WTC11 (cell line): Measurements from ENCODE around the gene KCNG3. TPM values are rescaled to one million over a fixed set of nuclear protein-coding genes. Genes with fewer than 3 reads are reported as not detected.

ENCODE experiments used
- ATAC-seq: fragments of 200-7000 bp; cut with Tn5 transposase; 2 replicates; pipeline ENCODE4 v1.10.0; 2021; ENCODE audit warnings: mild to moderate bottlenecking, moderate library complexity
- CTCF ChIA-PET: fragments of 300-600 bp; sonication (Branson Sonifier 250); formaldehyde crosslinking; loops from one replicate; lab custom pipeline; 2021; ENCODE audit warnings: antibody characterized with exemption; lab: Charles Lee
- POLR2A ChIA-PET: fragments of 350-600 bp; sonication (Branson Sonifier 250); formaldehyde crosslinking; loops from one replicate; lab custom pipeline; 2021; ENCODE audit warnings: antibody characterized with exemption; lab: Charles Lee
- DNase-seq: peaks from one replicate; pipeline ENCODE4 v3.0.0; 2021; ENCODE audit warnings: low spot score
- H3K27ac Mint-ChIP-seq: 2 replicates; pipeline ENCODE4 v1.8.0; 2021; ENCODE audit warnings: mixed read lengths
- H3K27me3 Mint-ChIP-seq: 2 replicates; pipeline ENCODE4 v1.8.0; 2021; ENCODE audit warnings: low read depth, mild to moderate bottlenecking, moderate library complexity, mixed read lengths
- H3K36me3 Mint-ChIP-seq: 2 replicates; pipeline ENCODE4 v1.8.0; 2021; ENCODE audit warnings: mixed read lengths
- H3K4me1 Mint-ChIP-seq: 2 replicates; pipeline ENCODE4 v1.8.0; 2022; ENCODE audit warnings: mixed read lengths
- H3K4me3 Mint-ChIP-seq: 2 replicates; pipeline ENCODE4 v1.8.0; 2021; ENCODE audit warnings: mild to moderate bottlenecking, moderate library complexity, mixed read lengths
- H3K9me3 Mint-ChIP-seq: 2 replicates; pipeline ENCODE4 v1.8.0; 2021; ENCODE audit warnings: mixed read lengths
- ELF4 ChIP-seq: sonication (generic); formaldehyde crosslinking; IDR thresholded peaks from 2 replicates; pipeline ENCODE4 v1.8.1; 2022; ENCODE audit warnings: low read depth, mild to moderate bottlenecking, moderate library complexity, missing genetic modification reagents
- EMX1 ChIP-seq: fragments of 250-450 bp; sonication (Bioruptor Pico); IDR thresholded peaks from 2 replicates; pipeline ENCODE4 v1.8.0; 2021; ENCODE audit warnings: mild to moderate bottlenecking
- FOXJ3 ChIP-seq: sonication (generic); formaldehyde crosslinking; IDR thresholded peaks from 2 replicates; pipeline ENCODE4 v1.9.0; 2021; ENCODE audit warnings: missing genetic modification reagents, mild to moderate bottlenecking, borderline replicate concordance
- HMGA2 ChIP-seq: fragments of 250-450 bp; sonication (Bioruptor Pico); IDR thresholded peaks from 2 replicates; pipeline ENCODE4 v1.4.0; 2021; ENCODE audit warnings: mild to moderate bottlenecking, moderate library complexity
- JUN ChIP-seq: sonication (generic); formaldehyde crosslinking; IDR thresholded peaks from 2 replicates; pipeline ENCODE4 v1.8.0; 2023; ENCODE audit warnings: mild to moderate bottlenecking, missing genetic modification reagents
- MYBL2 ChIP-seq: sonication (generic); formaldehyde crosslinking; IDR thresholded peaks from 2 replicates; pipeline ENCODE4 v1.8.1; 2023; ENCODE audit warnings: mild to moderate bottlenecking, moderate library complexity, missing genetic modification reagents
- NFE2L1 ChIP-seq: sonication (generic); formaldehyde crosslinking; IDR thresholded peaks from 2 replicates; pipeline ENCODE4 v1.8.1; 2023; ENCODE audit warnings: missing genetic modification reagents
- NR1H2 ChIP-seq: sonication (generic); formaldehyde crosslinking; IDR thresholded peaks from 2 replicates; pipeline ENCODE4 v1.9.0; 2021; ENCODE audit warnings: mild to moderate bottlenecking, moderate library complexity, missing genetic modification reagents
- PRRX2 ChIP-seq: fragments of 250-450 bp; sonication (Bioruptor Pico); IDR thresholded peaks from 2 replicates; pipeline ENCODE4 v1.8.0; 2021; ENCODE audit warnings: mild to moderate bottlenecking
- RORB ChIP-seq: fragments of 250-450 bp; sonication (Bioruptor Pico); IDR thresholded peaks from 2 replicates; pipeline ENCODE4 v1.9.0; 2021; ENCODE audit warnings: mild to moderate bottlenecking
- TP53 ChIP-seq: sonication (generic); formaldehyde crosslinking; IDR thresholded peaks from 2 replicates; pipeline ENCODE4 v1.8.1; 2023; ENCODE audit warnings: mild to moderate bottlenecking, missing genetic modification reagents
- ZBTB21 ChIP-seq: sonication (generic); formaldehyde crosslinking; IDR thresholded peaks from 2 replicates; pipeline ENCODE4 v1.8.1; 2023; ENCODE audit warnings: mild to moderate bottlenecking, missing genetic modification reagents, borderline replicate concordance
- ZNF232 ChIP-seq: sonication (generic); formaldehyde crosslinking; IDR thresholded peaks from 2 replicates; pipeline ENCODE4 v1.8.0; 2022; ENCODE audit warnings: mild to moderate bottlenecking, missing genetic modification reagents
- ZNF263 ChIP-seq: sonication (generic); formaldehyde crosslinking; IDR thresholded peaks from 2 replicates; pipeline ENCODE4 v1.8.1; 2022; ENCODE audit warnings: low read depth, mild to moderate bottlenecking, moderate library complexity, missing genetic modification reagents
- ZNF423 ChIP-seq: fragments of 250-450 bp; sonication (Bioruptor Pico); IDR thresholded peaks from 2 replicates; pipeline ENCODE4 v2.1.2; 2022; ENCODE audit warnings: mild to moderate bottlenecking, moderate library complexity
- ZNF671 ChIP-seq: fragments of 250-450 bp; sonication (Bioruptor Pico); IDR thresholded peaks from 2 replicates; pipeline ENCODE4 v1.8.0; 2021; ENCODE audit warnings: mild to moderate bottlenecking
- total RNA-seq: library from RNA; stranded (reverse); gene quantifications from 3 replicates; pipeline ENCODE4 v1.2.3, GENCODE V29; 2021
- TF ChIP-seq, protein P1 (sequence below): sonication (generic); formaldehyde crosslinking; IDR thresholded peaks from 2 replicates; pipeline ENCODE4 v1.8.0; 2022; ENCODE audit warnings: mild to moderate bottlenecking, missing genetic modification reagents
- TF ChIP-seq, protein P2 (sequence below): sonication (generic); formaldehyde crosslinking; conservative IDR thresholded peaks from 2 replicates; pipeline ENCODE4 v1.8.1; 2023; ENCODE audit warnings: mild to moderate bottlenecking, low read depth, missing genetic modification reagents, moderate library complexity
- TF ChIP-seq, protein P3 (sequence below): sonication (generic); formaldehyde crosslinking; IDR thresholded peaks from 2 replicates; pipeline ENCODE4 v1.8.0; 2022; ENCODE audit warnings: missing genetic modification reagents
- TF ChIP-seq, protein P4 (sequence below): sonication (generic); formaldehyde crosslinking; IDR thresholded peaks from 2 replicates; pipeline ENCODE4 v1.8.1; 2022; ENCODE audit warnings: mild to moderate bottlenecking, moderate library complexity, missing genetic modification reagents
- TF ChIP-seq, protein P5 (sequence below): fragments of 250-450 bp; sonication (Bioruptor Pico); IDR thresholded peaks from 2 replicates; pipeline ENCODE4 v1.8.0; 2021; ENCODE audit warnings: mild to moderate bottlenecking
- TF ChIP-seq, protein P6 (sequence below): sonication (generic); formaldehyde crosslinking; conservative IDR thresholded peaks from 2 replicates; pipeline ENCODE4 v1.8.1; 2022; ENCODE audit warnings: mild to moderate bottlenecking, missing genetic modification reagents
- TF ChIP-seq, protein P7 (sequence below): sonication (generic); formaldehyde crosslinking; IDR thresholded peaks from 2 replicates; pipeline ENCODE4 v1.8.0; 2023; ENCODE audit warnings: missing genetic modification reagents, mild to moderate bottlenecking, borderline replicate concordance

The KCNG3 gene
- total RNA-seq, 1 experiment from 2014 or later, result 15.5 TPM

DNA sequence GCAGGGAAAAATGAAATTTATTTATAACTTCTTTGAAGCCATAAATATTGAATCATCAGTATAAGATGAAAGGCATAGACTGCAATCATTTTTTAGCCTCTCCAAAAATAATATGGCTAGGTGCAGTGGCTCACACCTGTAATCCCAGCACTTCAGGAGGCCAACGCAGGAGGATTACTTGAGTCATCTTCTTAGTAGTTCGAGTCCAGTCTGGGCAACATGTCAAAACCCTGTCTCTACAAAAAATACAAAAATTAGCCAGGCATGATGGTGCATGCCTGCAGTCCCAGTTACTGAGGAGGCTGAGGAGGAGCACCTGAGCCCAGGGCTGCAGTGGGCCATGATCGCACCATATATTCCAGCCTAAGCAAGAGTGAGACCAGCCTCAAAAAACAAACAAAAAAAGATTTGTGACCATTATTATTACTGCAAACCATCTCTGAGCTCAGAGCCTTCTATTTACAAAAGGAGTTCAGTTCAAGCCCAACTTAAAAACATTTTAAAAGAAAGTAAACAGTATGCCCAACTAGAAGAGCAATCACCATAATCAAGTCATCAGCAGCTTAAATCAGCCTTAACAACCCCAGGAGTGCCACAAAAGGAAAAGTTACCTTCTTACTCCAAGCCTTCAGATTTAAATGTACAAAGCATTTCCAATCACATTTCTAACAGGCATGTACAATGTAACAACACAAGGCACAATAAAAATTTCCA is 37.5 kb downstream of the KCNG3 start (continued):
- TF ChIP-seq, protein P1, sequence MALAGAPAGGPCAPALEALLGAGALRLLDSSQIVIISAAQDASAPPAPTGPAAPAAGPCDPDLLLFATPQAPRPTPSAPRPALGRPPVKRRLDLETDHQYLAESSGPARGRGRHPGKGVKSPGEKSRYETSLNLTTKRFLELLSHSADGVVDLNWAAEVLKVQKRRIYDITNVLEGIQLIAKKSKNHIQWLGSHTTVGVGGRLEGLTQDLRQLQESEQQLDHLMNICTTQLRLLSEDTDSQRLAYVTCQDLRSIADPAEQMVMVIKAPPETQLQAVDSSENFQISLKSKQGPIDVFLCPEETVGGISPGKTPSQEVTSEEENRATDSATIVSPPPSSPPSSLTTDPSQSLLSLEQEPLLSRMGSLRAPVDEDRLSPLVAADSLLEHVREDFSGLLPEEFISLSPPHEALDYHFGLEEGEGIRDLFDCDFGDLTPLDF (CRISPR knock-in tag), result no peak
- TF ChIP-seq ELF4 (CRISPR knock-in tag) (no peak), ZNF671 (CRISPR knock-in tag) (no peak), TP53 (CRISPR knock-in tag) (no peak), HMGA2 (CRISPR knock-in tag) (no peak), MYBL2 (no peak), RORB (no peak), ZNF423 (CRISPR knock-in tag) (no peak), FOXJ3 (CRISPR knock-in tag) (no peak)
- TF ChIP-seq, protein P2, sequence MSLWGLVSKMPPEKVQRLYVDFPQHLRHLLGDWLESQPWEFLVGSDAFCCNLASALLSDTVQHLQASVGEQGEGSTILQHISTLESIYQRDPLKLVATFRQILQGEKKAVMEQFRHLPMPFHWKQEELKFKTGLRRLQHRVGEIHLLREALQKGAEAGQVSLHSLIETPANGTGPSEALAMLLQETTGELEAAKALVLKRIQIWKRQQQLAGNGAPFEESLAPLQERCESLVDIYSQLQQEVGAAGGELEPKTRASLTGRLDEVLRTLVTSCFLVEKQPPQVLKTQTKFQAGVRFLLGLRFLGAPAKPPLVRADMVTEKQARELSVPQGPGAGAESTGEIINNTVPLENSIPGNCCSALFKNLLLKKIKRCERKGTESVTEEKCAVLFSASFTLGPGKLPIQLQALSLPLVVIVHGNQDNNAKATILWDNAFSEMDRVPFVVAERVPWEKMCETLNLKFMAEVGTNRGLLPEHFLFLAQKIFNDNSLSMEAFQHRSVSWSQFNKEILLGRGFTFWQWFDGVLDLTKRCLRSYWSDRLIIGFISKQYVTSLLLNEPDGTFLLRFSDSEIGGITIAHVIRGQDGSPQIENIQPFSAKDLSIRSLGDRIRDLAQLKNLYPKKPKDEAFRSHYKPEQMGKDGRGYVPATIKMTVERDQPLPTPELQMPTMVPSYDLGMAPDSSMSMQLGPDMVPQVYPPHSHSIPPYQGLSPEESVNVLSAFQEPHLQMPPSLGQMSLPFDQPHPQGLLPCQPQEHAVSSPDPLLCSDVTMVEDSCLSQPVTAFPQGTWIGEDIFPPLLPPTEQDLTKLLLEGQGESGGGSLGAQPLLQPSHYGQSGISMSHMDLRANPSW (CRISPR knock-in tag), result no peak
- TF ChIP-seq, protein P3, sequence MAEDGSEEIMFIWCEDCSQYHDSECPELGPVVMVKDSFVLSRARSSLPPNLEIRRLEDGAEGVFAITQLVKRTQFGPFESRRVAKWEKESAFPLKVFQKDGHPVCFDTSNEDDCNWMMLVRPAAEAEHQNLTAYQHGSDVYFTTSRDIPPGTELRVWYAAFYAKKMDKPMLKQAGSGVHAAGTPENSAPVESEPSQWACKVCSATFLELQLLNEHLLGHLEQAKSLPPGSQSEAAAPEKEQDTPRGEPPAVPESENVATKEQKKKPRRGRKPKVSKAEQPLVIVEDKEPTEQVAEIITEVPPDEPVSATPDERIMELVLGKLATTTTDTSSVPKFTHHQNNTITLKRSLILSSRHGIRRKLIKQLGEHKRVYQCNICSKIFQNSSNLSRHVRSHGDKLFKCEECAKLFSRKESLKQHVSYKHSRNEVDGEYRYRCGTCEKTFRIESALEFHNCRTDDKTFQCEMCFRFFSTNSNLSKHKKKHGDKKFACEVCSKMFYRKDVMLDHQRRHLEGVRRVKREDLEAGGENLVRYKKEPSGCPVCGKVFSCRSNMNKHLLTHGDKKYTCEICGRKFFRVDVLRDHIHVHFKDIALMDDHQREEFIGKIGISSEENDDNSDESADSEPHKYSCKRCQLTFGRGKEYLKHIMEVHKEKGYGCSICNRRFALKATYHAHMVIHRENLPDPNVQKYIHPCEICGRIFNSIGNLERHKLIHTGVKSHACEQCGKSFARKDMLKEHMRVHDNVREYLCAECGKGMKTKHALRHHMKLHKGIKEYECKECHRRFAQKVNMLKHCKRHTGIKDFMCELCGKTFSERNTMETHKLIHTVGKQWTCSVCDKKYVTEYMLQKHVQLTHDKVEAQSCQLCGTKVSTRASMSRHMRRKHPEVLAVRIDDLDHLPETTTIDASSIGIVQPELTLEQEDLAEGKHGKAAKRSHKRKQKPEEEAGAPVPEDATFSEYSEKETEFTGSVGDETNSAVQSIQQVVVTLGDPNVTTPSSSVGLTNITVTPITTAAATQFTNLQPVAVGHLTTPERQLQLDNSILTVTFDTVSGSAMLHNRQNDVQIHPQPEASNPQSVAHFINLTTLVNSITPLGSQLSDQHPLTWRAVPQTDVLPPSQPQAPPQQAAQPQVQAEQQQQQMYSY (CRISPR knock-in tag), result no peak

DNA sequence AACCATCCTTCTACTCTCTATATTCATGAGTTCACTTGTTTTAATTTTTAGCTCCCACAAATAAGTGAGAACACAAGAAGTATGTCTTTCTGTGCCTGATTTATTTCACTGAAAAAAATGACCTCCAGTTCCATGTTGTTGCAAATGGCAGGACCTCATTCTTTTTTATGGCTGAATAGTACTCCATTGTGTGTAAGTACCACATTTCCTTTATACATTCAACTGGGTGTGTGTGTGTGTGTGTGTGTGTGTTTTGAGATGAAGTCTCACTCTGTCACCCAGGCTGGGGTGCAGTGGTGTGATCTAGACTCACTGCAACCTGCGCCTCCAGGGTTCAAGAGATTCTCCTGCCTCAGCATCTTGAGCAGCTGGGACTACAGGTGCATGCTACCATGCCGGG is 41.2 kb downstream of the KCNG3 start:
- H3K9me3 Mint-ChIP-seq, result peaks cover 5% of the 10 kb centered on the region
- CTCF ChIA-PET, result no interaction called here
- no peaks in the 10 kb centered on the region for H3K27me3 Mint-ChIP-seq
- POLR2A ChIA-PET, result no interaction called here
- ATAC-seq (no peak), DNase-seq (no peak)
- H3K27ac Mint-ChIP-seq, result no peak overlapping the region
- peaks cover 3% of the 10 kb centered on the region; the same call in 1 of the 2 replicates for H3K36me3 Mint-ChIP-seq
- no peak overlapping the region for H3K4me3 Mint-ChIP-seq
- TF ChIP-seq MYBL2 (no peak), ZNF232 (CRISPR knock-in tag) (no peak), EMX1 (CRISPR knock-in tag) (no peak), ZNF263 (CRISPR knock-in tag) (no peak), JUN (no peak), ZBTB21 (CRISPR knock-in tag) (no peak), ELF4 (CRISPR knock-in tag) (no peak), NFE2L1 (no peak), NR1H2 (CRISPR knock-in tag) (no peak), PRRX2 (CRISPR knock-in tag) (no peak)
- TF ChIP-seq, protein P4, sequence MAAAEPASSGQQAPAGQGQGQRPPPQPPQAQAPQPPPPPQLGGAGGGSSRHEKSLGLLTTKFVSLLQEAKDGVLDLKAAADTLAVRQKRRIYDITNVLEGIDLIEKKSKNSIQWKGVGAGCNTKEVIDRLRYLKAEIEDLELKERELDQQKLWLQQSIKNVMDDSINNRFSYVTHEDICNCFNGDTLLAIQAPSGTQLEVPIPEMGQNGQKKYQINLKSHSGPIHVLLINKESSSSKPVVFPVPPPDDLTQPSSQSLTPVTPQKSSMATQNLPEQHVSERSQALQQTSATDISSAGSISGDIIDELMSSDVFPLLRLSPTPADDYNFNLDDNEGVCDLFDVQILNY, result no peak
- TF ChIP-seq, protein P5, sequence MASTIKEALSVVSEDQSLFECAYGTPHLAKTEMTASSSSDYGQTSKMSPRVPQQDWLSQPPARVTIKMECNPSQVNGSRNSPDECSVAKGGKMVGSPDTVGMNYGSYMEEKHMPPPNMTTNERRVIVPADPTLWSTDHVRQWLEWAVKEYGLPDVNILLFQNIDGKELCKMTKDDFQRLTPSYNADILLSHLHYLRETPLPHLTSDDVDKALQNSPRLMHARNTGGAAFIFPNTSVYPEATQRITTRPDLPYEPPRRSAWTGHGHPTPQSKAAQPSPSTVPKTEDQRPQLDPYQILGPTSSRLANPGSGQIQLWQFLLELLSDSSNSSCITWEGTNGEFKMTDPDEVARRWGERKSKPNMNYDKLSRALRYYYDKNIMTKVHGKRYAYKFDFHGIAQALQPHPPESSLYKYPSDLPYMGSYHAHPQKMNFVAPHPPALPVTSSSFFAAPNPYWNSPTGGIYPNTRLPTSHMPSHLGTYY (CRISPR knock-in tag), result no peak
- TF ChIP-seq, protein P6, sequence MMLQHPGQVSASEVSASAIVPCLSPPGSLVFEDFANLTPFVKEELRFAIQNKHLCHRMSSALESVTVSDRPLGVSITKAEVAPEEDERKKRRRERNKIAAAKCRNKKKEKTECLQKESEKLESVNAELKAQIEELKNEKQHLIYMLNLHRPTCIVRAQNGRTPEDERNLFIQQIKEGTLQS, result no peak
- TF ChIP-seq, protein P7, sequence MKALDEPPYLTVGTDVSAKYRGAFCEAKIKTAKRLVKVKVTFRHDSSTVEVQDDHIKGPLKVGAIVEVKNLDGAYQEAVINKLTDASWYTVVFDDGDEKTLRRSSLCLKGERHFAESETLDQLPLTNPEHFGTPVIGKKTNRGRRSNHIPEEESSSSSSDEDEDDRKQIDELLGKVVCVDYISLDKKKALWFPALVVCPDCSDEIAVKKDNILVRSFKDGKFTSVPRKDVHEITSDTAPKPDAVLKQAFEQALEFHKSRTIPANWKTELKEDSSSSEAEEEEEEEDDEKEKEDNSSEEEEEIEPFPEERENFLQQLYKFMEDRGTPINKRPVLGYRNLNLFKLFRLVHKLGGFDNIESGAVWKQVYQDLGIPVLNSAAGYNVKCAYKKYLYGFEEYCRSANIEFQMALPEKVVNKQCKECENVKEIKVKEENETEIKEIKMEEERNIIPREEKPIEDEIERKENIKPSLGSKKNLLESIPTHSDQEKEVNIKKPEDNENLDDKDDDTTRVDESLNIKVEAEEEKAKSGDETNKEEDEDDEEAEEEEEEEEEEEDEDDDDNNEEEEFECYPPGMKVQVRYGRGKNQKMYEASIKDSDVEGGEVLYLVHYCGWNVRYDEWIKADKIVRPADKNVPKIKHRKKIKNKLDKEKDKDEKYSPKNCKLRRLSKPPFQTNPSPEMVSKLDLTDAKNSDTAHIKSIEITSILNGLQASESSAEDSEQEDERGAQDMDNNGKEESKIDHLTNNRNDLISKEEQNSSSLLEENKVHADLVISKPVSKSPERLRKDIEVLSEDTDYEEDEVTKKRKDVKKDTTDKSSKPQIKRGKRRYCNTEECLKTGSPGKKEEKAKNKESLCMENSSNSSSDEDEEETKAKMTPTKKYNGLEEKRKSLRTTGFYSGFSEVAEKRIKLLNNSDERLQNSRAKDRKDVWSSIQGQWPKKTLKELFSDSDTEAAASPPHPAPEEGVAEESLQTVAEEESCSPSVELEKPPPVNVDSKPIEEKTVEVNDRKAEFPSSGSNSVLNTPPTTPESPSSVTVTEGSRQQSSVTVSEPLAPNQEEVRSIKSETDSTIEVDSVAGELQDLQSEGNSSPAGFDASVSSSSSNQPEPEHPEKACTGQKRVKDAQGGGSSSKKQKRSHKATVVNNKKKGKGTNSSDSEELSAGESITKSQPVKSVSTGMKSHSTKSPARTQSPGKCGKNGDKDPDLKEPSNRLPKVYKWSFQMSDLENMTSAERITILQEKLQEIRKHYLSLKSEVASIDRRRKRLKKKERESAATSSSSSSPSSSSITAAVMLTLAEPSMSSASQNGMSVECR (CRISPR knock-in tag), result no peak
- peaks cover 25% of the 10 kb centered on the region for H3K4me1 Mint-ChIP-seq
